HepG2 (cell line): ENCODE data around the gene HLA-DOA. TPM values are rescaled to one million over a fixed set of nuclear protein-coding genes. Genes with fewer than 3 reads are reported as not detected.

Experiments used
- ADNP ChIP-seq: sonication (generic); formaldehyde crosslinking; IDR thresholded peaks from 2 replicates; pipeline ENCODE4 v1.4.0; 2020; ENCODE audit warnings: missing genetic modification reagents
- ARNT2 ChIP-seq: sonication (generic); formaldehyde crosslinking; IDR thresholded peaks from 2 replicates; pipeline ENCODE4 v1.8.0; 2022; ENCODE audit warnings: mild to moderate bottlenecking, low read depth, missing genetic modification reagents, moderate library complexity
- CEBPB ChIP-seq: IDR thresholded peaks from 2 replicates; pipeline ENCODE4 v1.6.1; 2011; ENCODE audit warnings: low read depth, low read length, improper control_type of control experiment, borderline replicate concordance
- EED ChIP-seq: sonication (generic); formaldehyde crosslinking; IDR thresholded peaks from 2 replicates; pipeline ENCODE4 v1.5.0; 2020; ENCODE audit warnings: mild to moderate bottlenecking, missing genetic modification reagents
- FOXK1 ChIP-seq: sonication (generic); formaldehyde crosslinking; IDR thresholded peaks from 2 replicates; pipeline ENCODE4 v1.4.0; 2020; ENCODE audit warnings: low read depth, missing genetic modification reagents, borderline replicate concordance
- HNRNPL ChIP-seq: fragments of 200-400 bp; formaldehyde crosslinking; IDR thresholded peaks from 2 replicates; pipeline ENCODE4 v1.6.1; 2017; ENCODE audit warnings: mild to moderate bottlenecking, low read depth, low read length
- ISX ChIP-seq: sonication (generic); formaldehyde crosslinking; conservative IDR thresholded peaks from 2 replicates; pipeline ENCODE4 v1.5.0; 2020; ENCODE audit warnings: missing genetic modification reagents
- JUND ChIP-seq: sonication (generic); formaldehyde crosslinking; IDR thresholded peaks from 2 replicates; pipeline ENCODE4 v1.8.0; 2022; ENCODE audit warnings: mild to moderate bottlenecking, missing genetic modification reagents
- LCORL ChIP-seq, 2 experiments: fragments of 450-650 bp in 1 of 2; sonication (generic) in 1 of 2; formaldehyde crosslinking in 1 of 2; IDR thresholded peaks; 2 replicates each; pipeline versions ENCODE4 v1.5.0 to v1.6.1; 2017 to 2020; ENCODE audit warnings: antibody characterized with exemption in 1 of 2, missing genetic modification reagents in 1 of 2
- MYPOP ChIP-seq: sonication (generic); formaldehyde crosslinking; IDR thresholded peaks from 2 replicates; pipeline ENCODE4 v1.8.1; 2023; ENCODE audit warnings: mild to moderate bottlenecking, moderate library complexity, missing genetic modification reagents
- NR2F6 ChIP-seq, 2 experiments: IDR thresholded peaks; 2 replicates each; pipeline ENCODE4 v1.6.1; 2016; ENCODE audit warnings: antibody characterized with exemption in 1 of 2, mild to moderate bottlenecking in 1 of 2
- PHF20 ChIP-seq: sonication (generic); formaldehyde crosslinking; IDR thresholded peaks from 2 replicates; pipeline ENCODE4 v1.5.0; 2020; ENCODE audit warnings: mild to moderate bottlenecking, missing genetic modification reagents
- PLRG1 ChIP-seq: fragments of 450-650 bp; conservative IDR thresholded peaks from 2 replicates; pipeline ENCODE4 v1.6.1; 2016
- SNAPC5 ChIP-seq: sonication (generic); formaldehyde crosslinking; IDR thresholded peaks from 2 replicates; pipeline ENCODE4 v1.8.1; 2023; ENCODE audit warnings: mild to moderate bottlenecking, missing genetic modification reagents, borderline replicate concordance
- SP140L ChIP-seq: sonication (generic); formaldehyde crosslinking; IDR thresholded peaks from 2 replicates; pipeline ENCODE4 v1.4.0; 2020; ENCODE audit warnings: missing genetic modification reagents, borderline replicate concordance
- SP5 ChIP-seq: IDR thresholded peaks from 2 replicates; pipeline ENCODE4 v1.6.1; 2016; ENCODE audit warnings: low read depth, borderline replicate concordance
- SRF ChIP-seq: IDR thresholded peaks from 2 replicates; pipeline ENCODE4 v1.6.1; 2011; ENCODE audit warnings: mild to moderate bottlenecking, low read depth, low read length, moderate library complexity
- TAF1 ChIP-seq: sonication (generic); formaldehyde crosslinking; IDR thresholded peaks from 2 replicates; pipeline ENCODE4 v1.4.0; 2020; ENCODE audit warnings: missing genetic modification reagents
- U2AF1 ChIP-seq: fragments of 200-400 bp; formaldehyde crosslinking; optimal IDR thresholded peaks from 2 replicates; pipeline ENCODE3; 2017; ENCODE audit warnings: mild to moderate bottlenecking, low read depth, low read length
- ZBTB26 ChIP-seq: IDR thresholded peaks from 2 replicates; pipeline ENCODE4 v1.6.1; 2016; ENCODE audit warnings: missing compliant biosample characterization, missing genetic modification reagents, borderline replicate concordance
- ZBTB38 ChIP-seq: sonication (generic); formaldehyde crosslinking; IDR thresholded peaks from 2 replicates; pipeline ENCODE4 v1.5.1; 2020; ENCODE audit warnings: mild to moderate bottlenecking, missing genetic modification reagents
- ZFP37 ChIP-seq: sonication (generic); formaldehyde crosslinking; IDR thresholded peaks from 2 replicates; pipeline ENCODE4 v1.4.0; 2020; ENCODE audit warnings: missing genetic modification reagents, borderline replicate concordance
- ZNF143 ChIP-seq: sonication (generic); formaldehyde crosslinking; IDR thresholded peaks from 2 replicates; pipeline ENCODE4 v1.4.0; 2020; ENCODE audit warnings: missing genetic modification reagents
- ZNF564 ChIP-seq: sonication (generic); formaldehyde crosslinking; IDR thresholded peaks from 2 replicates; pipeline ENCODE4 v1.8.1; 2023; ENCODE audit warnings: mild to moderate bottlenecking, missing genetic modification reagents
- ZNF589 ChIP-seq: sonication (generic); formaldehyde crosslinking; conservative IDR thresholded peaks from 2 replicates; pipeline ENCODE4 v1.8.0; 2022; ENCODE audit warnings: mild to moderate bottlenecking, moderate library complexity, missing genetic modification reagents
- ZNF674 ChIP-seq: sonication (generic); formaldehyde crosslinking; IDR thresholded peaks from 2 replicates; pipeline ENCODE4 v1.5.0; 2020; ENCODE audit warnings: low read depth, mild to moderate bottlenecking, missing genetic modification reagents
- ZNF737 ChIP-seq: sonication (generic); formaldehyde crosslinking; IDR thresholded peaks from 2 replicates; pipeline ENCODE4 v1.5.0; 2020; ENCODE audit warnings: missing genetic modification reagents, mild to moderate bottlenecking, borderline replicate concordance
- polyA plus RNA-seq, 8 experiments: library from polyadenylated mRNA; depleted of rRNA in 3 of 8; stranded (reverse) in 7 of 8; unstranded in 1 of 8; fragments of >200 nt; fragmentation: Illumina TruSeq in 4 of 8; extraction: Trizol in 4 of 8; gene quantifications; 2 replicates each; pipeline versions ENCODE4 v1.2.1 to v1.2.3, GENCODE V29; 2011 to 2016; ENCODE audit warnings: low read depth in 4 of 8, missing spikeins in 1 of 8, mixed read lengths in 1 of 8; ENCODE audit not compliant: insufficient read depth in 1 of 8
- total RNA-seq, 5 experiments: library from RNA; depleted of rRNA; stranded (reverse); fragments of >200 nt; fragmentation: Illumina TruSeq; extraction: Trizol; gene quantifications; 2 replicates each; pipeline ENCODE4 v1.2.3, GENCODE V29; 2016; ENCODE audit warnings: low read depth in 1 of 5

The HLA-DOA gene
- total and polyA plus RNA-seq, 2 of the 13 experiments (the other 11 are each of a cell fraction or from before 2014, with no cell fraction given) = 0.03 to 0.09 TPM

GRCh38 chr6:32968867-32969684 lies 40.3 kb downstream of the HLA-DOA start (continued):
- TF ChIP-seq ZNF737 = no peak
- peak; percentile 47; the same call in 1 of the 2 replicates for TF ChIP-seq SP5 (CRISPR knock-in tag)
- peak; percentile 92 for TF ChIP-seq TAF1
- TF ChIP-seq CEBPB = no peak
- peak; percentile 40 for TF ChIP-seq NR2F6 (IDR thresholded peaks at IDR 0.05)
- peak; percentile 49; the same call in 1 of the 2 replicates for TF ChIP-seq NR2F6 (CRISPR knock-in tag; IDR thresholded peaks at IDR 0.05)
- 0 out of 2 replicates have a peak, but pooled peaks have one; percentile 64 for TF ChIP-seq EED
- no peak for TF ChIP-seq ZNF564
- peak; percentile 88 for TF ChIP-seq HNRNPL
- no peak for TF ChIP-seq ZNF674 (CRISPR knock-in tag)
- no peak for TF ChIP-seq SRF
- TF ChIP-seq PLRG1 = no peak
- peak; percentile 36; the same call in 1 of the 2 replicates for TF ChIP-seq ZBTB26
- TF ChIP-seq JUND (CRISPR knock-in tag) = no peak
- no peak for TF ChIP-seq MYPOP (CRISPR knock-in tag)
- no peak for TF ChIP-seq U2AF1
- TF ChIP-seq ZNF143 (CRISPR knock-in tag) = no peak
- no peak for TF ChIP-seq LCORL (IDR thresholded peaks at IDR 0.05)
- no peak; the same call in 1 of the 2 replicates for TF ChIP-seq LCORL (CRISPR knock-in tag; IDR thresholded peaks at IDR 0.05)
- 0 out of 2 replicates have a peak, but pooled peaks have one; percentile 62 for TF ChIP-seq SP140L (CRISPR knock-in tag)
- TF ChIP-seq SNAPC5 (CRISPR knock-in tag) = peak; percentile 71; the same call in 1 of the 2 replicates
- peak; percentile 5; the same call in 1 of the 2 replicates for TF ChIP-seq ISX (CRISPR knock-in tag)
- no peak for TF ChIP-seq ZNF589 (CRISPR knock-in tag)
- peak; percentile 63; the same call in 1 of the 2 replicates for TF ChIP-seq FOXK1
- no peak; the same call in 1 of the 2 replicates for TF ChIP-seq PHF20 (CRISPR knock-in tag)
- no peak; the same call in 1 of the 2 replicates for TF ChIP-seq ZBTB38
- TF ChIP-seq ARNT2 = no peak
- no peak for TF ChIP-seq ADNP (CRISPR knock-in tag)
- no peak for TF ChIP-seq ZFP37 (CRISPR knock-in tag)
